Mammary epithelial cell (primary cell): Measurements from ENCODE around the gene CAGE1.

ENCODE experiments used
- EZH2 ChIP-seq: IDR thresholded peaks from 2 replicates; pipeline ENCODE4 v1.6.1; 2012; ENCODE audit warnings: low read length, inconsistent platforms, borderline replicate concordance
- TF ChIP-seq, protein P1 (sequence below), 2 donors: IDR thresholded peaks in 1 of 2; conservative IDR thresholded peaks in 1 of 2; 2 replicates each; pipeline ENCODE4 v1.5.1; 2011 to 2012; ENCODE audit warnings: inconsistent platforms in 2 of 2, low read length in 2 of 2, mild to moderate bottlenecking in 2 of 2, control low read depth in 1 of 2, low read depth in 1 of 2; ENCODE audit not compliant: insufficient read depth in 1 of 2; ENCODE audit errors: extremely low read depth in 1 of 2

DNA sequence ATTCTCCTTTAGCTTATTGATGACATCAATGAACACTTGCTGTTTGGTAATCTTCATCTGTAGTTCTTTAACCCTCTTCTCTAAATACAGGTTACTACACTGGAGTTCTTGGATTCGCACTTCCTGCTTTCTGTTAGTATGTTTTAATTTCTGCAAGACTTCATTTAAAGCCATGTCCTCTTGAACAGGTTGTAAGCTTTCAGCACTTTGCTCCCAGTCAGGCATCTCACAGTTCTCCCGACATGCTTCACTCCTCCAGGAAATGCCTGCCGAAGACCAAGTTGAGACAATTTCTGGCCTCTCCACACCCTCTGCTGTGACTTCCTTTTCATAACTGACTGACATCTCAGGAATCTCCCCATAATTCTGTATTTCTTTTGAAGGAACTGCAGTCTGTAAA is 15.8 kb downstream of the CAGE1 start:
- TF ChIP-seq EZH2 = no peak
- TF ChIP-seq, protein P1, sequence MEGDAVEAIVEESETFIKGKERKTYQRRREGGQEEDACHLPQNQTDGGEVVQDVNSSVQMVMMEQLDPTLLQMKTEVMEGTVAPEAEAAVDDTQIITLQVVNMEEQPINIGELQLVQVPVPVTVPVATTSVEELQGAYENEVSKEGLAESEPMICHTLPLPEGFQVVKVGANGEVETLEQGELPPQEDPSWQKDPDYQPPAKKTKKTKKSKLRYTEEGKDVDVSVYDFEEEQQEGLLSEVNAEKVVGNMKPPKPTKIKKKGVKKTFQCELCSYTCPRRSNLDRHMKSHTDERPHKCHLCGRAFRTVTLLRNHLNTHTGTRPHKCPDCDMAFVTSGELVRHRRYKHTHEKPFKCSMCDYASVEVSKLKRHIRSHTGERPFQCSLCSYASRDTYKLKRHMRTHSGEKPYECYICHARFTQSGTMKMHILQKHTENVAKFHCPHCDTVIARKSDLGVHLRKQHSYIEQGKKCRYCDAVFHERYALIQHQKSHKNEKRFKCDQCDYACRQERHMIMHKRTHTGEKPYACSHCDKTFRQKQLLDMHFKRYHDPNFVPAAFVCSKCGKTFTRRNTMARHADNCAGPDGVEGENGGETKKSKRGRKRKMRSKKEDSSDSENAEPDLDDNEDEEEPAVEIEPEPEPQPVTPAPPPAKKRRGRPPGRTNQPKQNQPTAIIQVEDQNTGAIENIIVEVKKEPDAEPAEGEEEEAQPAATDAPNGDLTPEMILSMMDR (conservative IDR thresholded peaks at IDR 0.05 in 1 of 2, IDR thresholded peaks at IDR 0.05 in 1 of 2; ENCODE audit: extremely low read depth in 1 of 2, insufficient read depth in 1 of 2, low read depth in 1 of 2, low read length in 2 of 2) = no peak
